PC-3 (cell line): ENCODE data around the gene THBS2. TPM values are rescaled to one million over a fixed set of nuclear protein-coding genes. Genes with fewer than 3 reads are reported as not detected.

Source experiments
- ATAC-seq: fragments of 200-7000 bp; cut with Tn5 transposase; 2 replicates; pipeline ENCODE4 v1.9.1; 2020; ENCODE audit warnings: mild to moderate bottlenecking, moderate library complexity
- BruUV-seq: library from RNA; stranded (reverse); fragments of 400-500 nt; replicated peaks from 2 replicates; lab custom pipeline; 2021; lab: Mats Ljungman, UMichigan
- CTCF ChIA-PET: fragments of 300-600 bp; sonication (Branson Sonifier 250); formaldehyde crosslinking; loops from one replicate; lab custom pipeline; 2022; ENCODE audit warnings: antibody characterized with exemption; lab: Charles Lee
- POLR2A ChIA-PET: fragments of 300-600 bp; sonication (Branson Sonifier 250); formaldehyde crosslinking; loops from one replicate; lab custom pipeline; 2022; ENCODE audit warnings: antibody characterized with exemption; ENCODE audit not compliant: unreplicated experiment; lab: Charles Lee
- DNase-seq: peaks from one replicate; pipeline ENCODE4 v3.0.0-alpha.2; 2015
- H2AFZ ChIP-seq: fragments of 300-600 bp; sonication (generic); 2 replicates; pipeline ENCODE4 v1.6.0; 2016; ENCODE audit warnings: antibody characterized with exemption, low read length
- H3F3A ChIP-seq: fragments of 300-600 bp; sonication (generic); one replicate; pipeline ENCODE4 v1.6.0; 2017; ENCODE audit warnings: antibody characterized with exemption, low read length, control low read depth, mild to moderate bottlenecking; ENCODE audit not compliant: unreplicated experiment
- H3K27ac ChIP-seq: fragments of 300-600 bp; sonication (generic); 2 replicates; pipeline ENCODE4 v1.5.1; 2016; ENCODE audit warnings: mild to moderate bottlenecking, low read length
- H3K27me3 ChIP-seq: fragments of 300-600 bp; sonication (generic); 2 replicates; pipeline ENCODE4 v1.6.1; 2016; ENCODE audit warnings: low read length, mixed read lengths
- H3K36me3 ChIP-seq: fragments of 300-600 bp; sonication (generic); 2 replicates; pipeline ENCODE4 v1.6.1; 2016; ENCODE audit warnings: low read depth, mixed run types, low read length, mixed read lengths
- H3K4me1 ChIP-seq: fragments of 300-600 bp; sonication (generic); 2 replicates; pipeline ENCODE4 v1.5.1; 2016; ENCODE audit warnings: low read length; ENCODE audit not compliant: insufficient read depth
- H3K4me2 ChIP-seq: fragments of 300-600 bp; sonication (generic); 2 replicates; pipeline ENCODE4 v1.6.0; 2016; ENCODE audit warnings: low read length
- H3K4me3 ChIP-seq: fragments of 300-600 bp; sonication (generic); 2 replicates; pipeline ENCODE4 v1.5.1; 2016; ENCODE audit warnings: mild to moderate bottlenecking, low read length, mixed read lengths
- H3K79me2 ChIP-seq: fragments of 300-600 bp; sonication (generic); 2 replicates; pipeline ENCODE4 v1.6.1; 2017; ENCODE audit warnings: low read length, mixed read lengths
- H3K9ac ChIP-seq: fragments of 300-600 bp; sonication (generic); 2 replicates; pipeline ENCODE4 v1.6.0; 2016; ENCODE audit warnings: mild to moderate bottlenecking, low read length
- H3K9me2 ChIP-seq: fragments of 300-600 bp; sonication (generic); replicated peaks from 2 replicates; pipeline ENCODE4 v1.6.1; 2016; ENCODE audit warnings: mixed run types, low read length, mixed read lengths
- H3K9me3 ChIP-seq: fragments of 300-600 bp; sonication (generic); 2 replicates; pipeline ENCODE4 v1.6.1; 2016; ENCODE audit warnings: low read length, mixed read lengths
- H4K20me1 ChIP-seq: fragments of 300-600 bp; sonication (generic); 2 replicates; pipeline ENCODE4 v1.6.1; 2016; ENCODE audit warnings: low read length, mixed read lengths
- CTCF ChIP-seq: fragments of 300-600 bp; sonication (generic); conservative IDR thresholded peaks from 2 replicates; pipeline ENCODE4 v1.5.1; 2017; ENCODE audit warnings: antibody characterized with exemption, low read depth, mild to moderate bottlenecking, low read length
- EZH2 ChIP-seq: fragments of 300-600 bp; sonication (generic); IDR thresholded peaks from one replicate; pipeline ENCODE4 v1.6.1; 2017; ENCODE audit warnings: antibody characterized with exemption, mild to moderate bottlenecking, low read length; ENCODE audit not compliant: unreplicated experiment
- EZH2phosphoT487 ChIP-seq: fragments of 300-600 bp; sonication (generic); IDR thresholded peaks from 2 replicates; pipeline ENCODE4 v1.6.1; 2018; ENCODE audit warnings: mild to moderate bottlenecking, antibody characterized with exemption, low read length, borderline replicate concordance
- intact Hi-C: fragments of 100-400 bp; cut with micrococcal nuclease; formaldehyde crosslinking; loops from 2 replicates; pipeline ENCODE4 v1.9.0; 2023
- total RNA-seq: library from RNA; depleted of rRNA; stranded (reverse); fragments of >200 nt; gene quantifications from 2 replicates; pipeline ENCODE4 v1.2.3, GENCODE V29; 2014

The THBS2 gene
- total RNA-seq, 1 experiment from 2014 or later = not detected

- ChIA-PET POLR2A (no interaction called here), CTCF (no interaction called here)
- Histone ChIP-seq H3K4me1 (no peaks in the 10 kb centered on the region), H3K9me3 (no peaks in the 10 kb centered on the region), H2AFZ (no peak overlapping the region), H3K4me2 (no peak overlapping the region), H3K36me3 (no peaks in the 10 kb centered on the region), H4K20me1 (no peaks in the 10 kb centered on the region), H3F3A (no peaks in the 10 kb centered on the region), H3K27me3 (no peaks in the 10 kb centered on the region), H3K27ac (no peak overlapping the region), H3K9me2 (no peaks in the 10 kb centered on the region), H3K9ac (no peak overlapping the region), H3K79me2 (no peaks in the 10 kb centered on the region), H3K4me3 (no peak overlapping the region)
- intact Hi-C loops = no loop called here
- ATAC-seq (no peak), DNase-seq (no peak)
- BruUV-seq = no TSS peak
- TF ChIP-seq CTCF (no peak), EZH2 (no peak), EZH2phosphoT487 (no peak)
Observed at GRCh38 chr6:169225887-169226286, 27.8 kb downstream of the THBS2 start.

- Histone ChIP-seq H3K4me1 (no peaks in the 10 kb centered on the region), H3K9ac (no peak overlapping the region), H3K36me3 (no peaks in the 10 kb centered on the region), H2AFZ (no peak overlapping the region), H3K9me3 (no peaks in the 10 kb centered on the region), H3F3A (no peaks in the 10 kb centered on the region), H3K9me2 (no peaks in the 10 kb centered on the region), H3K4me3 (no peak overlapping the region), H3K4me2 (no peak overlapping the region), H4K20me1 (no peaks in the 10 kb centered on the region), H3K27ac (no peak overlapping the region), H3K27me3 (no peaks in the 10 kb centered on the region), H3K79me2 (no peaks in the 10 kb centered on the region)
- no peak for ATAC-seq
- TF ChIP-seq EZH2phosphoT487 = no peak
- TF ChIP-seq EZH2 = no peak
- TF ChIP-seq CTCF = no peak
- intact Hi-C loops = no loop called here
- DNase-seq = no peak
- ChIA-PET POLR2A (no interaction called here), CTCF (no interaction called here)
- no TSS peak for BruUV-seq
Observed at GRCh38 chr6:169225131-169225576, 28.5 kb downstream of the THBS2 start.

- Histone ChIP-seq H3K4me1 (no peaks in the 10 kb centered on the region), H3K9me2 (no peaks in the 10 kb centered on the region), H3K27me3 (no peaks in the 10 kb centered on the region), H4K20me1 (no peaks in the 10 kb centered on the region), H3K9ac (no peak overlapping the region), H3K4me2 (no peak overlapping the region), H3K4me3 (no peak overlapping the region), H3K79me2 (no peaks in the 10 kb centered on the region), H2AFZ (no peak overlapping the region), H3K36me3 (no peaks in the 10 kb centered on the region), H3K27ac (no peak overlapping the region), H3K9me3 (no peaks in the 10 kb centered on the region), H3F3A (no peaks in the 10 kb centered on the region)
- POLR2A ChIA-PET = no interaction called here
- no TSS peak for BruUV-seq
- intact Hi-C loops = no loop called here
- no peak for TF ChIP-seq EZH2phosphoT487
- no peak for TF ChIP-seq EZH2
- TF ChIP-seq CTCF = no peak
- CTCF ChIA-PET = no interaction called here
- ATAC-seq (no peak), DNase-seq (no peak)
Observed at GRCh38 chr6:169224716-169225115, 28.9 kb downstream of the THBS2 start.
